Body of pancreas (tissue), 4 donors: ENCODE results near the gene TMEM260. TPM values are rescaled to one million over a fixed set of nuclear protein-coding genes. Genes with fewer than 3 reads are reported as not detected.

Experiments used
- ATAC-seq: fragments of 150-250 bp; one replicate; pipeline ENCODE4 v1.9.1; 2016
- DNase-seq, 4 donors: peaks; one replicate each; pipeline ENCODE4 v3.0.0-alpha.2; 2019
- H3K27ac ChIP-seq, 4 donors: fragments of 200-600 bp; sonication (generic); 1 replicate in 3 of 4; 2 replicates in 1 of 4; pipeline versions ENCODE4 v1.5.1 to v1.6.1; 2016 to 2019; ENCODE audit warnings: mild to moderate bottlenecking in 1 of 4, mixed read lengths in 1 of 4, moderate library complexity in 1 of 4
- H3K27me3 ChIP-seq, 2 donors: fragments of 200-600 bp; sonication (generic); one replicate each; pipeline ENCODE4 v1.6.0; 2016; ENCODE audit warnings: mild to moderate bottlenecking in 1 of 2
- H3K36me3 ChIP-seq, 2 donors: fragments of 200-600 bp; sonication (generic); replicated peaks in 1 of 2; 2 replicates each; pipeline ENCODE4 v1.5.1; 2016; ENCODE audit warnings: low read depth in 2 of 2; ENCODE audit not compliant: insufficient read depth in 1 of 2
- H3K4me1 ChIP-seq: fragments of 200-600 bp; sonication (generic); one replicate; pipeline ENCODE4 v1.6.0; 2016
- H3K4me3 ChIP-seq, 2 donors: fragments of 200-600 bp; sonication (generic); 1 replicate in 1 of 2; 2 replicates in 1 of 2; pipeline ENCODE4 v1.5.1; 2016 to 2019
- H3K9me3 ChIP-seq, 3 donors: fragments of 200-600 bp; sonication (generic); 1 replicate in 2 of 3; 2 replicates in 1 of 3; pipeline ENCODE4 v1.5.1; 2016
- CTCF ChIP-seq, 7 experiments: fragments of 450-650 bp in 4 of 7; fragments of 200-600 bp in 3 of 7; sonication (generic) in 3 of 7; IDR thresholded peaks; one replicate each; pipeline ENCODE4 v1.5.1; 2016 to 2019; ENCODE audit warnings: antibody characterized with exemption in 7 of 7
- POLR2A ChIP-seq, 3 donors: fragments of 450-650 bp; IDR thresholded peaks; one replicate each; pipeline ENCODE4 v1.6.1; 2016; ENCODE audit warnings: antibody characterized with exemption in 3 of 3, mild to moderate bottlenecking in 2 of 3
- WGBS, 2 donors: methylation state at CpG; one replicate each; pipeline ENCODE4 v1.1.5; 2017; 5-methylcytosine and 5-hydroxymethylcytosine counted together
- intact Hi-C: fragments of 100-400 bp; cut with DNase I; formaldehyde crosslinking; loops from one replicate; pipeline ENCODE4 v1.15.1; 2023
- total RNA-seq, 2 donors: library from RNA; depleted of rRNA; stranded (reverse); fragments of >200 nt; gene quantifications; one replicate each; pipeline ENCODE4 v1.1.0, GENCODE V29; 2016

The TMEM260 gene
- total RNA-seq, 2 donors from 2014 or later = 15.8 to 18.4 TPM

- TF ChIP-seq POLR2A (IDR thresholded peaks at IDR 0.05) (no peak), CTCF (IDR thresholded peaks at IDR 0.05) (no peak)
- ATAC-seq (no peak), DNase-seq (no peak)
- WGBS, 2 donors = 1 to 2% methylated on average over 10 of the region's 10 CpGs
- H3K36me3 ChIP-seq = no peaks in the 10 kb centered on the region
- H3K4me1 ChIP-seq = peaks cover 32% of the 10 kb centered on the region
- no peaks in the 10 kb centered on the region for H3K27me3 ChIP-seq
- peak overlapping the region; percentile 94 to 100 for H3K4me3 ChIP-seq
- peak overlapping the region in 3 of 4 donors; percentile 78 to 92 (median 89) for H3K27ac ChIP-seq
- intact Hi-C loops = no loop called here
- H3K9me3 ChIP-seq = no peaks in the 10 kb centered on the region
Measured at GRCh38 chr14:56580221-56580711, 668 bp downstream of the TMEM260 start.

- TF ChIP-seq POLR2A (IDR thresholded peaks at IDR 0.05) (no peak), CTCF (IDR thresholded peaks at IDR 0.05) (no peak)
- H3K27ac ChIP-seq = no peak overlapping the region
- peaks cover 32% of the 10 kb centered on the region for H3K4me1 ChIP-seq
- H3K4me3 ChIP-seq = no peak overlapping the region
- H3K27me3 ChIP-seq = no peaks in the 10 kb centered on the region
- 41 to 47% methylated on average over 6 of the region's 6 CpGs for WGBS, 2 donors
- no peaks in the 10 kb centered on the region for H3K36me3 ChIP-seq
- intact Hi-C loops = no loop called here
- DNase-seq (no peak), ATAC-seq (no peak)
- no peaks in the 10 kb centered on the region for H3K9me3 ChIP-seq
Measured at GRCh38 chr14:56581041-56581727, 1.6 kb downstream of the TMEM260 start.

- no peak for TF ChIP-seq CTCF (IDR thresholded peaks at IDR 0.05)
- no peak for TF ChIP-seq POLR2A (IDR thresholded peaks at IDR 0.05)
- WGBS, 2 donors = 81 to 84% methylated on average over 7 of the region's 7 CpGs
- intact Hi-C loops = no loop called here
Measured at GRCh38 chr14:56585461-56586084, 6.0 kb downstream of the TMEM260 start.

GRCh38 chr14:56587701-56588100 is 8.1 kb downstream of the TMEM260 start:
- intact Hi-C loops = no loop called here
- H3K4me1 ChIP-seq = peaks cover 8% of the 10 kb centered on the region
- ATAC-seq = no peak
- no peak for DNase-seq
- H3K27me3 ChIP-seq = no peaks in the 10 kb centered on the region
- H3K9me3 ChIP-seq = no peaks in the 10 kb centered on the region
- 75 to 89% methylated on average over 1 of the region's 1 CpG for WGBS, 2 donors
- no peak overlapping the region for H3K4me3 ChIP-seq
- no peaks in the 10 kb centered on the region for H3K36me3 ChIP-seq
- H3K27ac ChIP-seq = no peak overlapping the region
- TF ChIP-seq CTCF (IDR thresholded peaks at IDR 0.05) (no peak), POLR2A (IDR thresholded peaks at IDR 0.05) (no peak)

More at GRCh38 chr14:56585461-56586084, 6.0 kb downstream of the TMEM260 start:
- no peaks in the 10 kb centered on the region for H3K36me3 ChIP-seq
- H3K27me3 ChIP-seq = no peaks in the 10 kb centered on the region
- no peak overlapping the region for H3K4me3 ChIP-seq
- H3K9me3 ChIP-seq = no peaks in the 10 kb centered on the region
- no peak overlapping the region for H3K27ac ChIP-seq
- DNase-seq (no peak), ATAC-seq (no peak)
- H3K4me1 ChIP-seq = peaks cover 24% of the 10 kb centered on the region
